GM21786 (cell line): ENCODE measurements around the gene LIPT1.
"Not testable (repeated sequence)": the region's sequence is repeated elsewhere in the genome, so short reads cannot be mapped to it uniquely, and the experiment has no call there.

Source experiments
- ATAC-seq: cut with Tn5 transposase; IDR thresholded peaks from one replicate; pipeline ENCODE4 v1.9.1; 2021; ENCODE audit not compliant: unreplicated experiment

Gene LIPT1

DNA sequence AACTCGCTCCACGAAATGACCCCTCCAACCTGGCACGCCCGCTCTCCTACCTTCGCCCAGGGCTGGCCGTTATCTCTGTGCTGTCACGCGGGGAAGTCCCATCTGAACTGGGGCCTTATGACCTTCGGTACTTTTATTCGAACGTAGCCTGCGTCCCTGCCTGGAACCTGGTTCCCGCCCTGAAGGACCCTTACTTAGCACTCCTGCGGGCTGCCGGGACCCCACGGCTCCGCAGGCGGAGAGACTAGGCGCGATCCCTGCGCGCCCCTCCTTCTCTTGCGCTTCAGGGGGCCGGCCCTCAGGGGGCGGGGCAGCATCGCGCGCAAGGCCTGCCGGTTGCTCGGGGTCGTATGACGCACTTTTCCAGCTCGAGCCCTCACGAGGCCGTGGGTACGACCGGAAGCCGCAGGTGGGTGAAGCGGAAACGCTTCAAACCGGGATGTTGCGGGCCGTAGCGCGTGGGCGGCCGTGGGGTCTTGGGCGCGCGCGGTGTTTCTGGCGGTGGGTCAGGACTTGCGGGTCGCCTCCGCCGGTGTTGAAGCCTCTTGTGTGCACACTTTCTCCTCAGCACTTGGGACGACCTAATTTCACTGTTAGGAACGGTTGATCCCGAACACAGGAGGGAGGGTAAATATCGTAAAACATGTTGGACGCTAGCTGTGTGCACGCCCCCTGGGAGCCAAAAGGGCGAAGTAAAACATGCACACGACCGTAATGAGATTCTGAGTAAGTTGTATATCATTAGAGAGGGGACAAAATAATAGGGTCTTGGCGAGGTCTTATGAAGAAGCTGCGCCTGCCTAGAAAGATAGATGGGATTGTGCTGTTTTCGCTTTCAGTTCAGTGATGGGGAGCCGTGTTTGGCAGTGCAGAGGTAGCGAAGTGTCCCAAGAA lies at the start of gene LIPT1, which contains the start of gene TSGA10:
LIPT1 (plus strand) TSS at position 325 of the 894 bp plus-strand sequence. CDS start 6,991 bp downstream, outside the sequence.
TSGA10 (minus strand) TSS at position 300 of the 894 bp plus-strand sequence. CDS start 45,503 bp downstream, outside the sequence.
- peak; percentile 95 for ATAC-seq

DNA sequence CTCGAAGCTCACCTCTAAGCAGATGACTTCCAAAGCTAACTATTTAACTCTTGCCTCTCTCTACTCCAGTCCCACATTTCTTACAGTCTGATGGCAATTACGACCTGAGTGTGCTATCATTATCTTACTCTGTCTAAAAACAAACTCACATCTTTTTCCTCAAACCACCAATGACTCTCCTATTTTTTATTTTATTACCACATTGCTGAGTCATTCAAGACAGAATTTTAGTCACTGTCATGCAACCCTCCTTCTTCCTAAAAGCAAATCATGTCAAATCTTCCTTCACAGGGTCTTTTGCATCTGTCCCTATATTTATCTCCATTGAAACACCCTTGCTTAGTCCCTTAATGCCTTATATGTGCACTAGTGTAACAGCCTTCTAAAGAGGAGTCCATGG lies 47.9 kb upstream of the LIPT1 start:
- ATAC-seq = no peak

GRCh38 chr2:99111236-99111635 lies 43.5 kb upstream of the LIPT1 start:
- ATAC-seq = no peak

DNA sequence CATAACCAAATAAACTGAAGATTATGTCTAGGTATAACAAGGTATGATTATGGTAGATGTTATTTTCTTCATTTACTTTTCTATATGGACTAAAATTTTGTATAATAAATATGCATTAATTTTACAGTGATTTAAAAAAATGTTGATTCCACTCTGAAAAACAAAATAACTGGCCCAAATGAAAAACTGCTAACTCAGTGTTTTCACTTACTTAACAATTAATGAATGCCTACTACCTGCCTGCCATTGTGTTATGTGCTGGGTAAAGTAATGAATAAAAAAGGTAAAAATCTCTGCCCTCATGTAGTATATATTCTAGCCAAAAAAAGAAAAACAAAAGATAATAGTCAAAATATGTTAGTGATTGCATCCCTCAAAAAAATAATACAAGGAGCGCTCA lies 42.8 kb upstream of the LIPT1 start:
- ATAC-seq = no peak

DNA sequence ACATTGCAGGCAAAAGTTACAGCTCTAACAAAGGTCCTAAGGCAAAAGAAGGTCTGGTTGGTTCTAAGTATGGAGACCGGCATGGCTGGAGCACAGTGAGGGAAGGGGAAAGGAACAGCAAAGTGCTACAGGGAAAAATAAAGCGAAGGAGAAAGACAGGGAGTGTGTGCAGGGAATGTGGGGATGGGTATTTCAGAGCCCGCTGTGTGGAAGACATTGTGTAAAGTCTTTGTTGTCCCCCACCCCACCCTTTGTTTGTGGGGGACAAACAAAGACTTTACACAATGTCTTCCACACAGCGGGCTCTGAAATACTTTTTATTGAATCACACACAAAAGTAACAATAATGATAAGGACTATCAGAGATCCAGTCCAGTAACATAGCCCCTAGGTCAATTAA lies 42.1 kb upstream of the LIPT1 start:
- no peak for ATAC-seq

- no peak for ATAC-seq
Observed at GRCh38 chr2:99127981-99128380, 26.8 kb upstream of the LIPT1 start.

- not testable (repeated sequence) for ATAC-seq
Observed at GRCh38 chr2:99135044-99135556, 19.7 kb upstream of the LIPT1 start.

DNA sequence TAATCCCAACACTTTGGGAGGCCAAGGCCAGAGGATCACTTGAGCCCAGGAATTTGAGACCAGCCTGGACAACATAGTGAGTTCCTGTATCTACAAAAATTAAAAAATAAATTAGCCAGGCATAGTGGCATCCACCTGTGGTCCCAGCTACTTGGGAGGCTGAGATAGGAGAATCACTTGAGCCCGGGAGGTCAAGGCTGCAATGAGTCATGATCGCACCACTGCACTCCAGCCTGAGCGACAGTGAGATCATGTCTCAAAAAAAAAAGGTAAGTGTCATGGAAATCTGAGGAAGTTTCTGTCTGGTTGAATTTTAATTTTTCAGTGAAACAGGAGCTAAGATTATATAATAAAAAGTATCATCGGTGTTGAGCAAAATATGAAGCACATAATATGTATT lies 15.8 kb upstream of the LIPT1 start:
- no peak for ATAC-seq

DNA sequence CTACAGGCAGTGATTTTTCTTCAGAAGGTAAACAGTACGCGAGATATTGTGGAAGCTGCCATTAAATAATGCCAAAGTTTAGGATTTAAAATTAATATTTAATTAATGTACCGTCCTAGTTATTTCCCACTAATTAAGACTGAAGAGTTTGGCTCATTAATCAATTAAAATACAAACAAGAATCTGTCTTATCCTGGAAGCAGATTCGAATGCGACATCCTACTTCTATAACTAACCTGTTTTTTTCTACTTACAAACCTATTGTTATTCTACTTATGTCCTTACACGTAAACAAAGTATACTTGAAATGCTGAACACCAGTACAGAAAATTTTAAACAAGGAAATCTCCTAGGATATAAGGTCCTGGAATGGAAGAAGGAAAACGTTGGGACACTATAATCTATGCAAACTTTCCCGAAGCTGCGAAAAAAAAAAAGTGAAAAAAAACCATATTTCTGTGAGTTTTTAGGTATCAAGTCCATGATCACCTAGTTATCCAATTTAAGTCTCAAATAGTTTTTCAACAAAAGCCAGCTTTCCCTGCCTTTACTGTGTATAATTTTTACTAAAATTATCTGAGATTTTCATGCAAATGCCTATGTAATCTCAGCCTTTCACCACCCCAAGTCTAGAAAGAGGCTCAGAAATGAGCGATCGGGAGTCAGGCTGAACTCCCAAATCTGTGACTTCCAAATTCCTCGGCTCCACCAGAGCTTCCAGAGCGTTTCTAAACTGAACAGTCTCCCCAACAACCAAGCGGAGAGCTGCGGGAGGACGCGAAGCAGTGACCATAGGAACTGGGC lies 14.5 kb upstream of the LIPT1 start:
- no peak for ATAC-seq

- ATAC-seq = peak; percentile 28
Observed at GRCh38 chr2:99140860-99141109, 14.0 kb upstream of the LIPT1 start.

GRCh38 chr2:99141110-99142108 lies 13.4 kb upstream of the LIPT1 start, which contains the start of gene C2orf15:
TSS of gene C2orf15 (plus strand) at chr2:99141707. CDS start at chr2:99150559, 8,852 bp downstream.
- peak; percentile 91 for ATAC-seq

DNA sequence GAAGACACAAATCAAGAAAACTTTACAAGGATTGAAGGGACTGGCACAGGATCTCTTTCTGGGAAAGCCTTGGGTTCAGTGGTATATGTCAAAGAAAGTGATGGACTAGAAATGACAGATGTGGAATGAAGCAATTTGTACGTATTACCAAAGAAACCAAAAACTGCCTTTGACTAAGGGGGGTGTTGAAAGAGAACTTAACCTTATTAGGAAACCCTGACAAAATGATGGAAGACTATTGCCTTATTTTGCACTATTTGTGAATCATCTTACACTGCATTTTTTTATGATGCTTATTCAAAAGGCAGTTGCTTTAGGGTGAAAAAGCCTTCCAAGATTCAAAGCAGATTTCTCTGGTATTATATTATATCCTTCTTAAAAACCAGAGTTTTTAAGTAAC lies 4.1 kb upstream of the LIPT1 start:
- ATAC-seq = no peak

DNA sequence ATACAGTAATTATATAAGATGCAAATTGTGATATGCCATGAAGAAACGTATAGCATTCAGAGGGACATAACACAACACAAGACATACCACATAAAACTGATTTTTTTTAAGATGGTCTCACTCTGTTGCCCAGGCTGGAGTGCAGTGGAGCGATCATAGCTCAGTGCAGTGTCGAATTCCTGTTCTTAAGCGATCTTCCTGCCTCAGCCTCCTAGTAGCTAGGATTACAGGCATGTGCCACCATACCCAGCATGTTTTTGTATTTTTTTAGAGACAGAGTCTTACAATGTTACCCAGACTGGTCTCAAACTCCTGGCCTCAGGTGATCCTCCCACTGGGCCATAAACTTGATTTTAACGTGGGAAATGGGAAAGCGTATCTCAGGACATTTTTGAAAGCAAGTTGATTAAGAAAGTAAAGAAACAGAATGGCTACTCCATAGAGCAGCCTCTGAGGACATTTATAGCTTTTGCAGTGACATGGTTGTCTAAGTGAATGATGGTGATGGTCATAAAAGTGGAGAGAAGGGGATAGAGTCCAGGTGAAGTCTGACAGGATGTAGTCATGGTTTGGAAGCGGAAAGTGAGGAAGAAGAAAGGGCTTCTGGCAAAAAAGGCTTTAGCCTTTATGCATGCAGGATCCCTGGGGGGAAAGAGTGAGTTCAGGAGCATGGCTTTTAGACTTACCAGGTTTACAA lies 2.4 kb upstream of the LIPT1 start:
- no peak for ATAC-seq

DNA sequence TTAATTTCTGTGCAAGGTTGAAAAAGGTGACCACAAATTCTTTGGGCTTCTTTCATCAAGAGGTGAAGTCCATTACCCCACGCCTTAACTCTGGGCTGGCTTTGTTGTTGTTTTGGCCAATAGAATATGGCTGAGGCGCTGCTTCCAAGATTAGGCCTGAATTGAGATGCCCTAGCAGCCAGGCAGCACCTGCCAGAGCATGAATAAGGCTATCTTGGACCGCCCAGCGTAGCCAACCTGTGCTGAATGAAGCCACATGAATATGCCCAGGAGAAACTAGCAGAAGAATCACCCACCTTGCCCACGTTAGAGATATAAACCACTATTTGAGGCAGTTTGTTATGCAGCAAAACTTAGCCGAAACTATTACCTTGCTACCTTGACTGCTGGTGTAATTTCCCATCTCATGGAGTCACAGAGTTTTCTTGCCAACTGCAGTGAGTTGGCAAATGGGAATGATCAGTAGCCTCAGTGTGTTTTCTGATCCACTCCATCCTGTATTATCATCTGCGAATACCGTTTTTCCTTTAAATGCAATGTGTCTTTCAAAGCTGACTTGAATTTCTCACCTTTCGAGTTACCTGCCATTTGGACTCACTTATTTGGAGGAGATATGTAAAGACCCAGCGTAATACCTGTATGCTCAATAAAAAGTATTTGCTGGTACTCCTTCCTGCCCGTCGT lies 704 bp upstream of the LIPT1 start:
- no peak for ATAC-seq

- no peak for ATAC-seq
Observed at GRCh38 chr2:99156891-99157290, 2.1 kb downstream of the LIPT1 start.

GRCh38 chr2:99158599-99158998 lies 3.8 kb downstream of the LIPT1 start:
- no peak for ATAC-seq

GRCh38 chr2:99159594-99159993 lies 4.8 kb downstream of the LIPT1 start:
- no peak for ATAC-seq

DNA sequence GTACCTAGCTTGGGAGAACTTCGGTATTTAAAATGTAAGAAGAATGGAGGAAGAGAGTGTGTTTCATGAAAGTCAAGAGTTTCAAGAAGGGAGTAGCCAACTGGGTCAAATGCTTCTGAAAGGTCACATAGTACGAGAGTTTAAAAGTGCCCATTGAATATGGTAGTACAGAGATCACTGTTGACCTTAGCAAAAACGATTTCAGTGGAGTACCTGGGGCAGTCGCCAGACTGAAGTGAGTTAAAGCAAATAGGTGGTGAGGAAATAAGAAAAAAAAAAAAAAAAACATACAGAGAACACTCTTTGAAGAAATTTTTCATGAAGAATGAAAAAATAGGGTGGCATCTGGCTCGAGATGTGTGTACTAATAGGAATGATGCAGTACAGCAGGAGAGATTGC lies 11.5 kb downstream of the LIPT1 start:
- ATAC-seq = no peak

GRCh38 chr2:99169534-99169933 lies 14.8 kb downstream of the LIPT1 start:
- ATAC-seq = no peak
